ENCODE data around the gene OGA. TPM values are rescaled to one million over a fixed set of nuclear protein-coding genes. Genes with fewer than 3 reads are reported as not detected.

The OGA gene
- total RNA-seq, 1 donor from 2014 or later = 99.5 TPM

DNA sequence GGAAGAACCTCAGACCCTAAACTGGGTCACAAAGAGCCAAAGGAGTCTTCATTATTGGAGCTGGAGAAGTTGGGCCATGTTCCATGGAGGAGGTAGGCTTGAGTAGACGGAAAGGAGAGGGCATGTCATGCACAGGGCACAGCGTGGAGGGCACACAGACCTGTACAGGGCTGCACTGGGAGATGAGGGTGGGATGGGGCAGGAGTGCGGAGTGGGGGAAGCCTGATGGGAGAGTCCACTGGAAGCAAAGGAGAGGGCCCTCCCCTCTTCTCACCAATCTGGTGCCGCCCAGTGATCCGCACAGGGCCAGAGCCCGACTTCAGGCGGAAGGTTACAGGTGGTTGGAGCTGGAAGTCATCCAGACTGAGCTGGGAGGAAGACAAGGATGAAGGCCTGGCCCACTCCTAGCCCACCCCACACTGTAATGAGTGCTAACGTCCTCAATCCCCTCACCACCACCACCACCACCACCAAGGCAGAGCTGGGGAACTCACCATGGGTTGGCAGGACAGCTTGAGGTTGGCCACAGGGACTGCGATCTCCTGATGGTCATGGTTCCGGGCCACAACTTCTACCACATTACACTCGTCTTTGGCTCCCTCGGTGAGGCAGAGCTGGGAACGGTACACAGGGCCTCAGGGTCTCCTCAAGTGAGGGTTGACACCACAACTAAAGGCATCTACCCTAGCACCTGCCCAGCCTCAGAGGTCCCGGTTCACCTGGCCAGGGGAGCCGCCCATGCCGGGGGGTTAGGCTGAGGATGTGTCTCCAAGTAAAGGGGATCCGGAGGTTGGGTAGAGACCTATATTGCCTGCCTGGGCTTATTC is 36.0 kb downstream of the OGA start:
- Mint-ChIP-seq H3K9me3 (no peaks in the 10 kb centered on the region), H3K27me3 (peaks cover 33% of the 10 kb centered on the region), H3K27ac (peak overlapping the region; percentile 93), H3K36me3 (peaks cover 24% of the 10 kb centered on the region), H3K4me3 (peak overlapping the region; percentile 99), H3K4me1 (ENCODE audit: unreplicated experiment) (peaks cover 46% of the 10 kb centered on the region)
- no peak for DNase-seq (ENCODE audit: extremely low spot score, unreplicated experiment)
- no peak for TF ChIP-seq CTCF (conservative IDR thresholded peaks at IDR 0.05)

- H3K36me3 Mint-ChIP-seq = peaks cover 22% of the 10 kb centered on the region
- TF ChIP-seq CTCF (conservative IDR thresholded peaks at IDR 0.05) = no peak
- peaks cover 46% of the 10 kb centered on the region for H3K4me1 Mint-ChIP-seq (ENCODE audit: unreplicated experiment)
- no peak overlapping the region for H3K27ac Mint-ChIP-seq
- no peaks in the 10 kb centered on the region for H3K9me3 Mint-ChIP-seq
- no peak for DNase-seq (ENCODE audit: extremely low spot score, unreplicated experiment)
- peak overlapping the region; percentile 99 for H3K4me3 Mint-ChIP-seq
- peaks cover 39% of the 10 kb centered on the region for H3K27me3 Mint-ChIP-seq
Measured at GRCh38 chr10:101781655-101781983, 36.6 kb downstream of the OGA start.

DNA sequence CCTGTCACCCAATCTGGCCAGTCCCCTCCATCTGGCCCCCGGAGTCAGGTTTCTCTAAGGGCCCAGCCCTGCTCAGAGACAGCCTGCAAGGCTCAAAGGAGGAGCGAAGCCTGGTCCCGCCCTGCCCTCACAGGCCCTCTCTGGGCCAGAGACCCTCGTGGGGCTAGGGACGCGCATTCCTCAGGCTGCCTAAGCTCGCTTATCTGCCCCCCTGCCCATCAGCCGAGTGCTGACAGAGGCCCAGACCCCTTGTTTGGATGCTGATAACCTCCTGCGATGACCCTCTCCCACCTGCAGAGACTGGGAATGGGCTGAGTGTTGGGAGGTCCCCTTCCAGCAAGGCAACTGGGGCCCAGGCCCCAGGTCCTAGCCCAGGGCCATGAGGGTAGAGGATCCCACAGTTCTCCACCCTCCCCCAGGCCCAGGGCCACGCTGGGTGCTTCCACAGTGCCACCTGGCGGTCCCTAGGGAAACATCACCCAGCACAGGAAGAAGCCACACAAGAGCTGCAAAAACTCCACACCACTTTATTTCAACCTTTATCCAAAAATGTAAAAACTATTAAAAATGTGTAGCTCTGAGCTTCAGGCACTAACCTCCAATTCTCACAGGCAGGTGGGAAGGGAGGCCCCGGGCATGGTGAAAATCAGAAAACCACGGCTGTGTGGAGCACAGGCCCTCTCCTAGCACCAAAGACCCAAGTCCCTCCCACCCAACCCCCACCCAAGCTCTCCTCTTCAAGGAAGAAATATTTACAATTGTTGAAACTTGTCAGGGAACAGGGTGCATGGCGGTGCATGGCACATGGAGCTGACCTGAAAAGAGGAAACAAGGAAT is 37.2 kb downstream of the OGA start:
- Mint-ChIP-seq H3K27me3 (peaks cover 40% of the 10 kb centered on the region), H3K4me1 (ENCODE audit: unreplicated experiment) (peaks cover 46% of the 10 kb centered on the region), H3K9me3 (no peaks in the 10 kb centered on the region), H3K27ac (no peak overlapping the region), H3K4me3 (peak overlapping the region; percentile 99), H3K36me3 (peaks cover 21% of the 10 kb centered on the region)
- TF ChIP-seq CTCF (conservative IDR thresholded peaks at IDR 0.05) = peak; percentile 96
- no peak for DNase-seq (ENCODE audit: extremely low spot score, unreplicated experiment)

DNA sequence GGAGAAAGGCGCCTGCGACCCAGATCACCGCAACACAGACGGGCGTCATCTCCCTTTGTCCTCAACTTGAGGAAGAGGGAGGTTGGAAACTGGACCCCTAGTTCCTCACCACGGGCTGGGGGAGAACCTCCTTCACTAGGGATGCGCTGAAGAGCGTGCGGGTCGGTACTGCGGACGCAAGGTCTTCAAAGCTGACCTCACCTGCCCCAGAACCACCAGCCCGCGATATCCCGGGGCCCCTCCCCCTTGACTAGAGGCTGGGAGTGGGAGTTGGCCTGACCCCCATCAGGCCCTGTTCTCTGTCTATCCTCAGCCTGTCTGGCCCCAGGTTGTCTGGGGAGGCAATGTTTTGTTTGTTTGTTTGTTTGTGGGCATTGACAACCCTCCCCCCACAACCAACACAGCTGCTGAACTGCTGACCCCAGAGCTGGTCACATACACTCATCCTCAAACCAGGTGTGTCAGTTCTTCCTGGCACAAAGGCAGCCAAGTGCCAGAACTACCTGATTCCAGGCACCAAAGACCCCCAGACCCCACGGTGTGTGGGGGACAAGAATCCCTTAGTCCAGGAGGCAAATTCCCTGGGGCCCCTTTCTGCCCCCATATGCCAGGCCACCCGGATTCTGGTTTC is 37.9 kb downstream of the OGA start:
- Mint-ChIP-seq H3K4me1 (ENCODE audit: unreplicated experiment) (peaks cover 46% of the 10 kb centered on the region), H3K4me3 (peak overlapping the region; percentile 77), H3K27ac (no peak overlapping the region), H3K27me3 (peaks cover 42% of the 10 kb centered on the region), H3K9me3 (no peaks in the 10 kb centered on the region), H3K36me3 (peaks cover 18% of the 10 kb centered on the region)
- peak; percentile 15 for TF ChIP-seq CTCF (conservative IDR thresholded peaks at IDR 0.05)
- DNase-seq (ENCODE audit: extremely low spot score, unreplicated experiment) = no peak

DNA sequence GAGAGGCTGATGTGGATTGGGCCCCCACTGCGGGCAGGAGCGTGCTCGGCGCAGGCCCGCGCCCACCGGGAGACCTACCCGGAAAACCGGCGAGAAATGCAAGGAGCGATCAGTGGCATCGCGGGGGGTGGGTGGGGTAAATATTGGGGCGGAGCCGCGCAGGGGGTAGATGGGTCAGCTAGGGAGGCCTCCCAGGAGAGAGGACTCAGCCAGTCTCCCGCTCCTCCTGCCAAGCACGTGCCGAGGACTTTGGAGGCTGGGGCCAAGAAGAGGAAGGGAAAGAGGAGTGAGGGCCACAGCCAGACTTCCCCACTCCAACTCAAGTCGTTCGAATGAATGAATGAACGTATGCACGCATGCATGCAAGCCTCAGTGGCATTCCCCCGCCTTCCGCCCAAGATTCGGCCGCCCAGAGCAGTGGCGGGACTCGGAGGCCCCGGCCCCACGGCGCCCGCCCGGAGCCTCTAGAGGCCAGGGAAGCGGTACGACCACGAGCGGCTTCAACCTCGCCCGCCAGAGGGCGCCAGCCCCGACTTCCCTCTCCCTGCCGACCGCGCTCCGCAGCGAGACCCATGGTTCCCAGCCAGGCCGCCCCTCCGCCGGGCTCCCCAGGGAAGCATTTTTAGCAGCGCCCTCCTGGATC is 38.6 kb downstream of the OGA start:
- DNase-seq (ENCODE audit: extremely low spot score, unreplicated experiment) = peak; percentile 90
- H3K36me3 Mint-ChIP-seq = peaks cover 18% of the 10 kb centered on the region
- H3K27ac Mint-ChIP-seq = no peak overlapping the region
- TF ChIP-seq CTCF (conservative IDR thresholded peaks at IDR 0.05) = peak; percentile 95
- H3K27me3 Mint-ChIP-seq = peaks cover 48% of the 10 kb centered on the region
- H3K9me3 Mint-ChIP-seq = no peaks in the 10 kb centered on the region
- peak overlapping the region; percentile 89 for H3K4me3 Mint-ChIP-seq
- H3K4me1 Mint-ChIP-seq (ENCODE audit: unreplicated experiment) = peaks cover 43% of the 10 kb centered on the region

All from type B pancreatic cell (in vitro differentiated cells).